HG03108 (cell line): ENCODE data around the gene MMRN1.

Source experiments
- ATAC-seq: cut with Tn5 transposase; IDR thresholded peaks from one replicate; pipeline ENCODE4 v1.9.1; 2021; ENCODE audit warnings: moderate library complexity; ENCODE audit not compliant: unreplicated experiment

MMRN1 gene

DNA sequence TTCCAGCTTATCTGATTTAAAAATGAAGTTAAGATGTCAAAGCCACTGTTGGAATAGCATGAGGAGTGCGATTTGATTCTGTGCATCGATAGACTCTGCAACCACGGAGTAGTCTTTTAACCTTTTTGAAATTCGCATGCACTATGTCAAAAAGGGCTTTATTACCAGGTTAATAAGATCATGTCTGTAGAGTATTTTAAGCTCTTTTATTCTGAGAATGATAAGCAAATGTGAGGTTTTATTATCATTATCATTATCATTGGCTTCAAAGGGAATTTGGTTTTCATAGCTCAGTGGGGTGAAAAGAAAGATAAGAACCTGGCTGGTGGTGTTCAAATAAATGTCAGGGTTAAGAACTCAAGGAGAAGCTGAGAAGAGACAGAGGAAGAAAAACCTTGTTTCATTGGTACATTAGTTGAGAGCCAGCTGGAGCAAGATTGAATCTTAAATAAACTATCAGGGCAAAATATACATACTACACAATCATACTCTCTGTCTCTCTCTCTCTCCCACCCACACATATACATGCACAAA is 102.6 kb downstream of the MMRN1 start:
- no peak for ATAC-seq

DNA sequence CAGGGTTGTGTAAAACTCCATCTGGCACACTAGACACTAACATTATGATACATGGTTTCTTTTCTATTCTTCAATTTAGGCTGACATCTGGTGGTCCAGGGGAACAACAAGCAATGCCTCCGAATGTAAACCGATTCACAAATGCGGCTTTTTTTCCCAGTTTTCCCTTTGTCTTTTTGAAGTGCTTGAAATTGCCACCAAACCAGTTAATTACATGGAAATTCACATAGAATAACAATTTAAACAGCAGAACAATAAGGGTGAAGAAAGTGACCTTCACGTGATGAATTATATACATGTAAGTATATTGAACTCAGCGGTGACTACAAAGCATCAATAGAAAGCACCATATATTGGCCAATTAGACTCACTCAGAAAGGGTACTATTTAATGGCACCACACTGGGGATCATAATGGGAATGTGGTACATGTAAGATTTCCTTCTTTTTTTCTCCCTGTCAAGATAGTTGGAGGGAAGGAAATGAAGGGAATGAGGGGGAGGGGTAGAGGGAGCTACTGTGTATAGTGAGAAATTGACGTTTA is 103.9 kb downstream of the MMRN1 start:
- ATAC-seq: no peak

DNA sequence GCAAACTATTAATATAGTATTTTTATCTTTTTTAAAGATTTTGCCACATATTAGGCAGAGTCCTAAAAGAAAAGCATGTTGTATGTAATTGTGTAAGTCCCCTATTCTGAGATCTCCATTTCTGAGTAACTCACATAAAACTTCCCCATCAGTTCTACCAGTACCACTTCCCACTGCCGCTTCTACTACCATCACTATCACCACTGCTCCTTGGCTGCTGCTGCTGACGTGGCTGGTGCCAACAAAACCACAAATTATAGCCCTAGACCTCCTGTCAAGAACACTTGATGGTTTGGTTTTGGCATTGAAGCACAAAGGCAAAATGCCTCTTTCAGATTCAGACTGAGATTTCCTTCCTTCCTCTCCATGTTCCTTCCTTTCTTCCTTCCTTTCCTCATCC is 106.4 kb downstream of the MMRN1 start:
- no peak for ATAC-seq

DNA sequence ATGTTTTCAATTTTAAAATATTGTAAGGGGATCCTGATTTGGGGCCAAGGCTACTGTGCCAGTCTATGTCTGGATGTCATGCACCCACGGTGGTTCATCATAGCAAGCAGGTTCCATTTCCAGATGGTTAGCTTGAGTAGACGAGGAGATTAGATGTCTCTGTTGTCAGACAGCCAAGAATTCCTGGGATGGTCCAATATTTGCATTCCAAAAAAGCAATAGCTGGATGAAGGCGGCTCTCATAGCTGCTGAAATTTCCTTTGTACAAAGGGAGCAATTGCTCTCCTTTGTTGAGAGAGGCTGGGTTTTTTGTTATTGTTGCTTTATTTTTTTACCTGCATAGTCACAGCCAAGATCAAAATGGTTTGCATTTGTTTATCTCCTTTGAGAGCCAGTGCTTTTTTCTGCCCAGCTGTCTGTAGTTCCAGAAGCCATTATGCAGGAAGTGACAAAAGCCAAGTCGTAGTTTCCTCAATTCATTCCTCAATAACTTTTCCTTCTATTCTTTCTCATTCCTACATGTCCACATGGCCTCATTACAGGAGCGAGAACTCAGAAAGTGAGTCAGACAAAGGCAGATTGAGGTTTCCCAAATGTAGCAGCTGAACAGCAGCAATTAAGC is 107.9 kb downstream of the MMRN1 start:
- no peak for ATAC-seq
